ENCODE results near the gene PRTFDC1. TPM values are rescaled to one million over a fixed set of nuclear protein-coding genes. Genes with fewer than 3 reads are reported as not detected.

Gene PRTFDC1
- total and polyA plus RNA-seq, 2 of the 8 experiments (the other 6 are each of a cell fraction or from before 2014, with no cell fraction given): 5.9 to 6.6 TPM

- TF ChIP-seq RBBP5 (IDR thresholded peaks at IDR 0.05; ENCODE audit: borderline replicate concordance, low read depth, low read length): no peak
- TF ChIP-seq KDM5A (IDR thresholded peaks at IDR 0.05; ENCODE audit: low read length): no peak
These were observed 135.5 kb downstream of the PRTFDC1 start (continued) for GRCh38 chr10:24816868-24817396.

Measured in H1 (cell line).